ENCODE results near the gene LIG1.
"Not testable (repeated sequence)": the region's sequence is repeated elsewhere in the genome, so short reads cannot be mapped to it uniquely, and the experiment has no call there.

Gene LIG1

DNA sequence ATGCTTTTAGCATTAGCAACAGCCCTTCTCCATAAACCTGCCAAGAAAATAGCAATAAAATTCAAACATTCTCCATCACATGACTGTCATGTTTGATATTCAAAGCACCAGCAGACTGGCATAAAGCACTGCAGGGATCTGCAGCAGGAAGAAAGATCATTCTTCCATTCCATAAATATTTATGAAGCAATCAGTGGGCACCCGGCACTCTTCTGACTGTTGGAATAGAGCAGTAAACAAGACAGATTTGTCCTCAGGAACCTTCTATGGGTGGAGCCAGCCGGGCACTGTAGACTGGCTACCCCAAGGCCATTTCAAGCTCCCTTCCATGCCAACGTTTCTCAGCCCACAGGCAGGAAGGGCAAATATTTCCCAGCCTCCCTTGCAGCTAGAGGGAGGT lies 85.1 kb downstream of the LIG1 start:
- no peak for DNase-seq (ENCODE audit: low read depth in 2 of 2)

- no peak for DNase-seq (ENCODE audit: low read depth in 2 of 2)
These were observed 89.0 kb downstream of the LIG1 start for GRCh38 chr19:48081106-48081505.

DNA sequence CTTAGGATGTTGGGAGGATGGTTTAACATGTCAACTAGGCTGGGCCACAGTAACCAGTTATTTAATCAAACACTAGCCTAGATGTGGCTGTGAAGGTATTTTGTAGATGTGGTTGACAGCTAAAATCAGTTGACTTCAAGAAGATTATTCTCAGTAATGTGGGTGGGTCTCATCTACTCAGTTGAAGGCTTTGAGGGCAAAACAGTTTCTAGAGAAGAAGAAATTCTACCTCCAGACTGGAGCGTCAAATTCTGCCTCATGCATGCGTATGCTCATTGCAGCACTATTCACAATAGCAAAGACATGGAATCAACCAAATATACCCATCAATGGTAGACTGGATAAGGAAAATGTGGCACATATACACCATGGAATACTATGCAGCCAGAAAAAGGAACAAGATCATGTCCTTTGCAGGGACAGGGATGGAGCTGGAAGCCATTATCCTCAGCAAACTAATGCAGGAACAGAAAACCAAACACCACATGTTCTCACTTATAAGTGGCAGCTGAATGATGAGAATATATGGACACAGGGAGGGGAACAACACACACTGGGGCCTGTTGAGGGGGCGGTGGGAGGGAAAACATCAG lies 99.9 kb downstream of the LIG1 start:
- not testable (repeated sequence) for DNase-seq (ENCODE audit: low read depth in 2 of 2)

DNA sequence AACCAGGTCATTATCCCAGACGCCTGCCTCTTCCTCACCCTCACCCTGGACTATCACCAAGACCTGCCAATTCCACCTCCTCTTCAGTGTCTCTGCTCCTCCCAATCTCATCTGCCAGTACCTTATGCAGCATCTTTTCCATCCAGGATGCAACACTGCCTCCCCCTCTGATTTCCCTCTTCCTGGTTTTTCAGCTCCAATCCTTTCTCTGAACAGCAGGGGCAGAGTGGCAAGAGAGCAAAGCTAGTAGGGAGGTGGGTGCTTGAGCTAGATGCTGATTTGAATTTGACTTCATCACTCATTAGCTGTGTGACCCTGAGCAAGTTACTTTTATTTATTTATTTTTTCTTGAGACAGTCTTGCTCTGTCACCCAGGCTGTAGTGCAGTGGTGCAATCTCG lies 100.7 kb downstream of the LIG1 start:
- no peak for DNase-seq (ENCODE audit: low read depth in 2 of 2)
